H1 (cell line): Measurements from ENCODE around the gene SNAI1. TPM values are rescaled to one million over a fixed set of nuclear protein-coding genes. Genes with fewer than 3 reads are reported as not detected.

ENCODE experiments used
- KDM5A ChIP-seq: fragments of 200-600 bp; IDR thresholded peaks from 2 replicates; pipeline ENCODE4 v1.7.1; 2012; ENCODE audit warnings: mild to moderate bottlenecking, low read length, inconsistent platforms, mixed read lengths
- RXRA ChIP-seq: IDR thresholded peaks from 2 replicates; pipeline ENCODE4 v1.6.1; 2011; ENCODE audit warnings: low read depth, mild to moderate bottlenecking, low read length, moderate library complexity; ENCODE audit not compliant: insufficient read depth
- SP1 ChIP-seq: IDR thresholded peaks from 2 replicates; pipeline ENCODE4 v1.6.1; 2011; ENCODE audit warnings: low read depth, low read length
- SUZ12 ChIP-seq: fragments of 200-600 bp; sonication (generic); IDR thresholded peaks from 2 replicates; pipeline ENCODE4 v1.6.1; 2012; ENCODE audit warnings: mild to moderate bottlenecking, inconsistent platforms, low read length, moderate library complexity, mixed read lengths
- polyA plus RNA-seq, 7 experiments: library from polyadenylated mRNA; depleted of rRNA in 3 of 7; stranded (reverse) in 5 of 7; unstranded in 2 of 7; fragments of >200 nt in 5 of 7; fragments of 200-250 nt in 2 of 7; gene quantifications; 1 replicate in 5 of 7; 2 replicates in 1 of 7; 4 replicates in 1 of 7; pipeline versions ENCODE4 v1.2.1 to v1.2.3, GENCODE V29; 2011 to 2013; ENCODE audit warnings: missing spikeins in 2 of 7, mixed read lengths in 2 of 7
- total RNA-seq: library from RNA; stranded (reverse); fragmentation: NEBNext Ultra II Directional; extraction: Animal tissue kit (Norgen Biotek cat#: 25700); gene quantifications from 2 replicates; pipeline ENCODE4 v1.2.1, GENCODE V29; 2021

SNAI1 gene
- total and polyA plus RNA-seq, 2 of the 8 experiments (the other 6 are each of a cell fraction or from before 2014, with no cell fraction given): 6.5 to 8.0 TPM

- TF ChIP-seq SP1: 0 out of 2 replicates have a peak, but pooled peaks have one; percentile 11
- TF ChIP-seq KDM5A: no peak
- TF ChIP-seq RXRA: no peak
- TF ChIP-seq SUZ12: no peak
- TF ChIP-seq, all 59 proteins: peak for 2
These were observed 6.7 kb downstream of the SNAI1 start (continued) for GRCh38 chr20:49989234-49990065.
